Activated T-helper 2 cell treated with anti-CD3 and anti-CD28 coated beads, Interferon-gamma antibody, Interleukin-2, Interleukin-4, amounts not matched to agents 10 μg/mL and 5 μg/mL and 100 μg/mL, durations not matched to agents 14 hours and 24 hours and 36 hours (primary cell): Measurements from ENCODE around the gene ELAPOR2. TPM values are rescaled to one million over a fixed set of nuclear protein-coding genes. Genes with fewer than 3 reads are reported as not detected.

Source experiments
- DNase-seq: peaks from one replicate; pipeline ENCODE4 v3.0.0; 2021; ENCODE audit warnings: low spot score
- H3K27ac Mint-ChIP-seq: one replicate; pipeline ENCODE4 v1.8.0; 2021; ENCODE audit warnings: mixed read lengths
- H3K27me3 Mint-ChIP-seq: one replicate; pipeline ENCODE4 v1.8.0; 2021; ENCODE audit warnings: low read depth, mixed read lengths
- H3K36me3 Mint-ChIP-seq: one replicate; pipeline ENCODE4 v1.8.0; 2021; ENCODE audit warnings: low read depth, mixed read lengths
- H3K4me1 Mint-ChIP-seq: one replicate; pipeline ENCODE4 v1.8.0; 2021; ENCODE audit warnings: low read depth, mixed read lengths
- H3K4me3 Mint-ChIP-seq: one replicate; pipeline ENCODE4 v1.8.0; 2021; ENCODE audit warnings: low read depth, mild to moderate bottlenecking, moderate library complexity, mixed read lengths
- H3K9me3 Mint-ChIP-seq: one replicate; pipeline ENCODE4 v1.8.0; 2021; ENCODE audit warnings: mixed read lengths
- intact Hi-C: fragments of 100-400 bp; cut with micrococcal nuclease; formaldehyde crosslinking; loops from one replicate; pipeline ENCODE4 v1.15.1; 2023
- total RNA-seq: library from RNA; stranded (reverse); gene quantifications from 2 replicates; pipeline ENCODE4 v1.2.3, GENCODE V29; 2022

The ELAPOR2 gene
- total RNA-seq, 1 donor from 2014 or later: 2.4 TPM

DNA sequence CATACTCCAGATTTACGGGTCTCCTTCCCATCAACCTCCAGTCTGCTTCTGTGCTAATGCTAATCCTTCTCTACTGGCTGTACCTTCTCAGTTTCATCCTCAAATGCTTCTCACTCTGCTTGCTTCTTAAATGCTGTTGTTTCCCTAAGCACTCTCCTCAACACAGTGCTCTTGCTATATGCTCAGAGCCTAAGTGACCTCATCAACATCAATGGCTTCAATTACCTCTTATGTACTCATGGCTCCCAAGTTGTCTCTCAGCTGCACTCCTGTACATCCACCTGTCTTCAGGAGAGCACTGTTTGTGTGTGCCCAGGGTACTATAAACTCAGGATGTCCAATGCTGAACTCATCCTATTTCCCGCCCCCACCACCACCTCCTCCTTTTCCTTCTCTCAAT lies 22.5 kb downstream of the ELAPOR2 start:
- no peak overlapping the region for H3K4me3 Mint-ChIP-seq
- no peaks in the 10 kb centered on the region for H3K27me3 Mint-ChIP-seq
- no peaks in the 10 kb centered on the region for H3K36me3 Mint-ChIP-seq
- no peaks in the 10 kb centered on the region for H3K9me3 Mint-ChIP-seq
- DNase-seq: no peak
- intact Hi-C loops: no loop called here
- H3K4me1 Mint-ChIP-seq: no peaks in the 10 kb centered on the region
- H3K27ac Mint-ChIP-seq: no peak overlapping the region

DNA sequence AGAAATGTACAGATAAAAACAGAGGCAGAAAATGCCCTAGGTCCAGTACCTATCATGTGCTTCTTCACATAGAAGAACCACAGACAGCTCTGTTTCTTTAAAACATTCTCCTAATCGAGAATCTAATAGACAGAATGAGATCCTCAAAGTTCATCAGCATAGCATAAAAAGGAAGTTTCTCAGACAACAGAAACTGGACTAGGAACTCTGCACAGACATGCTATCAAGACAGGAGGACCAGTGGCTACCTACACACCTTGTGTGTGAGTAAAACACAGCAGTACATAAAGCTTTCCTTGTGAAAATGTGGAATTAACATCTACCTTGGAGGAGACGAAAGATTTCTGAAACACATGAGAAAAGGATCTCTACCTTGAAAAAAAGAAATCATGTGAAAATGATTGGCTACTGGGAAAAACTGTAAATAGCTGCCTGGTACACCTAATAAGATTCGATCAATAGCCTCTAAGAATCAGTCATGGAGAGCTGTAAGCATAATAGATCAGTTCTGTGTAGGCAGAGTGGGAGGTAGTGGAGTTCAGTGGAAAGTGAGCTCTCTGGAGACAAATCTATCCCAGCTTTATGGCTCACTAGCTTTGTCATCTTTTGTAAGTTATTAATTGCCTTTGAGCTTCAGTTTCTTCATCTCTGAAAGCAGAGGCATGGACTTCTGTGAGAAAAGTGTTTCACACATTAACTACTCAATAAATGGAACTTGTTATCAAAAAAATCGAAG lies 26.7 kb downstream of the ELAPOR2 start:
- Mint-ChIP-seq H3K36me3 (no peaks in the 10 kb centered on the region), H3K27me3 (no peaks in the 10 kb centered on the region), H3K4me3 (no peak overlapping the region), H3K9me3 (no peaks in the 10 kb centered on the region), H3K27ac (no peak overlapping the region), H3K4me1 (no peaks in the 10 kb centered on the region)
- no peak for DNase-seq
- intact Hi-C loops: no loop called here

DNA sequence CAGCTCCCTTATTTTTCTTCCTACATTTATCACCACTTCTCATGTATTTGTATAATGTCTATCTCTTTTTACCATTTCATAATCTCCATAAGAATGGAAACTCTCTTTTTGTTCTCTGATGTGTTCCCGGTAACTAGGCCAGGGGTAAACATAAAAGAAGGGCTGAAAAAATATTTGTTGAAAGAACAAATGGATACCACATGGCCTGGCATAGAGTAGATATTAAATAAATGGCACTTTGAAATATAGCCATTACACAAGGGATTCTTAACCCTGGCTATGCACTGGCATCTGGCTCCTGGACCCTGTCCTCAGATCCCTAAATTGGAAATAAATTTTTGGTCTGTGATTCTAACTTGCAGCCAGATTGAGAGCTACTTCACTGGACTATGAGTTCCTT lies 30.4 kb downstream of the ELAPOR2 start:
- H3K27ac Mint-ChIP-seq: no peak overlapping the region
- H3K27me3 Mint-ChIP-seq: no peaks in the 10 kb centered on the region
- no peak for DNase-seq
- H3K36me3 Mint-ChIP-seq: no peaks in the 10 kb centered on the region
- H3K4me1 Mint-ChIP-seq: no peaks in the 10 kb centered on the region
- intact Hi-C loops: no loop called here
- H3K4me3 Mint-ChIP-seq: no peak overlapping the region
- no peaks in the 10 kb centered on the region for H3K9me3 Mint-ChIP-seq

DNA sequence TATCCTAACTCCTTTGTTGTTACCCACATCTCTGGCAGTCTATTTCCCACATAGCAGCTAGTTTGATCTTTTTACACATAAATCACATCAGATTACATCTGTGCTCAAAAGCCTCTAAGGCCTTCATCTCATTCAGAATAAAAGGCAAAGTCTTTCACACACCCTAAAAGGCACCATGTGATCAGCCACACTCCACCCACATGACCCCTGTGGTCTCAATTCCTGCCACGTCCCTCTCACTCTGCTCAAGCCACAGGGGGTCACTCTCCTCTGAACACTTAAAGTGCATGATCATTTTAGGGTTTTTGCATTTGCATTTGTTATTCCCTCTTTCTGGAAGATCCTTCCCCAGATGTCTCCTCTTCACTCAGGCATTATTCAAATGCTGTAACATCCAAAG lies 30.8 kb downstream of the ELAPOR2 start:
- Mint-ChIP-seq H3K36me3 (no peaks in the 10 kb centered on the region), H3K27me3 (no peaks in the 10 kb centered on the region), H3K4me3 (no peak overlapping the region), H3K4me1 (no peaks in the 10 kb centered on the region), H3K9me3 (no peaks in the 10 kb centered on the region), H3K27ac (no peak overlapping the region)
- intact Hi-C loops: no loop called here
- no peak for DNase-seq

DNA sequence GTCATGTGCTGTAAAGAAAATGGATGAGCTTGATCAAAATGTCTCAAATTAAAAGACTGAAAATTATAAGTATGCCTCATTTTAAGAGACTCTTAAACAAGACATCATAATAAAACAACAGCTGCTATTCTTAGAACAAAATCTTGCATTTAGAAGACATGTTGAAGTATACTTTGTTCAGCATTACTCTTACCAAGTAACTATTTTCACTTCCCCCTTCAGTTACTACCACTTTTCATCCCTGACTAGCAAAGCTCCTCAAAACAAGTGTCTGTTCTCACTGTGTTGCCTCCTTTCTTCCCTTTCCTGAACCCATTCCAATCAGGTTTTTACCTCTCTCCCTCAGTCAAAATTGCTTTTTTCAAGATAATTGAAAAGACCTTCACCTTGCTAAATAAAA lies 31.6 kb downstream of the ELAPOR2 start:
- no peaks in the 10 kb centered on the region for H3K9me3 Mint-ChIP-seq
- intact Hi-C loops: no loop called here
- no peak for DNase-seq
- no peaks in the 10 kb centered on the region for H3K27me3 Mint-ChIP-seq
- H3K36me3 Mint-ChIP-seq: no peaks in the 10 kb centered on the region
- no peak overlapping the region for H3K4me3 Mint-ChIP-seq
- H3K4me1 Mint-ChIP-seq: no peaks in the 10 kb centered on the region
- H3K27ac Mint-ChIP-seq: no peak overlapping the region

DNA sequence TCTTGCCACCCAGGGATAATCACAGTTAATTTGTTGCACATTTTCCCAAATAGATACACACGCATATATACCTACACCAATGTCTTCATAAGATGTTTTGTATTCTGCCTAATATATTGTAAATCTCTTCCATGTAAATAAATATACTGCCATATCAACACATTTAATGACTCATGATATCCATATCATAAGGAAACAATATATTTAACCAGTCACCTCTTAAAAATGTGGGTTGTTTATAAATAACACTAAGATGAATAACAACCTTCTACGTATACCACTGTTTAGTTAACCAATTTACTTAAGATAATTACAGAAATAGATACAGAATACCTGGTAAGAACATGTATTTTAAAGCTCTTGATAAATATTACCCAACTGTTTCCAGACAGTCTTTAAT lies 38.2 kb downstream of the ELAPOR2 start:
- Mint-ChIP-seq H3K36me3 (no peaks in the 10 kb centered on the region), H3K27ac (no peak overlapping the region), H3K27me3 (no peaks in the 10 kb centered on the region), H3K4me1 (no peaks in the 10 kb centered on the region), H3K4me3 (no peak overlapping the region), H3K9me3 (no peaks in the 10 kb centered on the region)
- DNase-seq: no peak
- intact Hi-C loops: no loop called here

DNA sequence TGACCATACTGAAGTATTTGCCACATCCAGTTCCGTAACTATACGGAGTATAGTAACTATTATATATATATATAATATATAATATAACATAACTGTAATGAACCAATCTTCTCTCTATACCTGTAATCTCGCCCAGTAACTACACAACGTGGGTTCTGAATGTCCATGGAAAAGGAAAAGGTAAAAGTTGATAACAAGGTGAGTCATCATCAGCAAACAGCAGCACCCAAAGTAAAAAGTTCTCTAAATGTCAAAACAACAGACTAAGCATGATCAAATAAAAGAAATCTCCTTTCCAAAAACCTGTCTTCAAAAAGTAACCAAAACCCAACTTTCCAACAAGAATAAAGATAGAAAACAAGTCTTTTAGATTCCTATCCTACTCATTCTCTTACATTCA lies 42.8 kb downstream of the ELAPOR2 start:
- intact Hi-C loops: no loop called here
- Mint-ChIP-seq H3K4me1 (no peaks in the 10 kb centered on the region), H3K27ac (no peak overlapping the region), H3K9me3 (no peaks in the 10 kb centered on the region), H3K27me3 (peaks cover 1% of the 10 kb centered on the region), H3K36me3 (no peaks in the 10 kb centered on the region), H3K4me3 (no peak overlapping the region)
- no peak for DNase-seq

DNA sequence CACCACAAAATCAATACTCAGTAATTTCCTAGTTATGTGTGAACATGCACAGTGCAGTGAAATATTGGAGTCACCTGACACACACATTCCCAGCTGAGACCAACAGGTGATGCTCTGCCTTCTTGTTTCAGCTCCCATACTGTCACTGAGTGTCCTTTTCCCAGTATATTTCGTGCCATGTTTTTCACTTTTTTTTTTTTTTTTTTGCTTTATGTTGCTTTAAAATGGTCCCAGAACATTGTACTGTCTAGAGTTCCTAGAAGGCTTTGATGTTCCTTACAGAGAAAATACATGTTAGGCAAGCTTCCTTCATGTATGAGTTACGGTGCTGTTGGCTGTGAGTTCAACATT lies 45.6 kb downstream of the ELAPOR2 start:
- Mint-ChIP-seq H3K4me3 (no peak overlapping the region), H3K27me3 (peaks cover 1% of the 10 kb centered on the region), H3K36me3 (no peaks in the 10 kb centered on the region), H3K9me3 (no peaks in the 10 kb centered on the region), H3K27ac (no peak overlapping the region), H3K4me1 (no peaks in the 10 kb centered on the region)
- no peak for DNase-seq
- intact Hi-C loops: no loop called here

DNA sequence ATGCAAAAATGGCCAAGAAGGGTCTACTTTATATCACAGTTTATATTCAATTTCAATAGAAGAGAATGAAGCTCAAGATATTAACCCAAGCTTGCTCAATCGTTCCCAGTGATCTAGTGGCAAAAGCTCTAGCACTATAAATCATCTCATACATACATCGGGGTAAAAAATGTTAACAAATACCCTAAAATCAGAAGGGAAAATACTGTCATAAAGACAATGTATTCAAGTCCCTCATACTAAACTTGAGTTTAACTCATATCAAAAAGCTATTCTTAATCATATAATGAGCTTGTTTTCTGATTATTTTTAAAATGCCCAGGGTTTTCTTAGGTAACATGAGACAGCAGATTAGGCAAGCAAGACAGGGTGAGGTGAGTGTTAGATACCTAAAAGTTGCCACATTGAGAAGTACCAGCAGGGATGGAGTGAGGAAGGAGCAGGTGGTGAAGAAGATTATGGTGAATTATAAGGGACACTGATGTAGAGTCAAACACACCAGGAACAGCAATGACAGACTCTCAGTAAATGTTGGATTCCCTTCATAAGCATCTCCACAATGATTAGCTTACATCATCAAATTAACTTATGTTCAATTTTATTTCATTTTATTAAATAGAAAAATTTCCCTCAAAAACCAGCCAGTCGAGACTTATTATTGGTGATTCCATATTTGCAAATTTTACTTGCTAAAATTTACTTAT lies 46.2 kb downstream of the ELAPOR2 start:
- intact Hi-C loops: no loop called here

More for the DNA sequence above, 46.2 kb downstream of the ELAPOR2 start:
- DNase-seq: no peak
- H3K36me3 Mint-ChIP-seq: no peaks in the 10 kb centered on the region
- peaks cover 1% of the 10 kb centered on the region for H3K27me3 Mint-ChIP-seq
- no peak overlapping the region for H3K27ac Mint-ChIP-seq
- H3K4me3 Mint-ChIP-seq: no peak overlapping the region
- H3K4me1 Mint-ChIP-seq: no peaks in the 10 kb centered on the region
- H3K9me3 Mint-ChIP-seq: no peaks in the 10 kb centered on the region

Other genes starting within 250 kb of the ELAPOR2 start
- gene DMTF1, start 92.8 kb upstream of the ELAPOR2 start, total RNA-seq: 103 and 112 TPM in 2 replicates
- 41.8 and 43.8 TPM in 2 replicates for gene TMEM243, start 160.1 kb upstream of the ELAPOR2 start, total RNA-seq